BJ (cell line): Measurements from ENCODE around the gene NPTX2. TPM values are rescaled to one million over a fixed set of nuclear protein-coding genes. Genes with fewer than 3 reads are reported as not detected.

Experiments
- CTCF ChIA-PET: fragments of 350-600 bp; formaldehyde crosslinking; extraction: SDS; loops from one replicate; lab custom pipeline; 2021; ENCODE audit warnings: antibody characterized with exemption, inconsistent platforms; lab: Yijun Ruan, JAX
- POLR2A ChIA-PET: fragments of 300-600 bp; sonication (Branson Sonifier 250); formaldehyde crosslinking; extraction: SDS; loops from one replicate; lab custom pipeline; 2021; ENCODE audit warnings: antibody characterized with exemption; lab: Charles Lee
- DNase-seq: peaks from one replicate; pipeline ENCODE4 v3.0.0-alpha.2; 2011; ENCODE audit warnings: low read depth
- H3K27me3 ChIP-seq: 2 replicates; pipeline ENCODE4 v1.6.0; 2011; ENCODE audit warnings: low read length; ENCODE audit not compliant: control insufficient read depth, insufficient read depth
- H3K36me3 ChIP-seq: 2 replicates; pipeline ENCODE4 v1.5.1; 2011; ENCODE audit warnings: low read length; ENCODE audit not compliant: control insufficient read depth, insufficient read depth
- H3K4me3 ChIP-seq: 2 replicates; pipeline ENCODE4 v1.5.1; 2011; ENCODE audit warnings: low read depth, mild to moderate bottlenecking, control low read depth, low read length
- polyA plus RNA-seq: library from polyadenylated mRNA; depleted of rRNA; stranded (reverse); fragments of >200 nt; gene quantifications from 2 replicates; pipeline ENCODE4 v1.2.3, GENCODE V29; 2011
- TF ChIP-seq, protein P1 (sequence below): IDR thresholded peaks from 2 replicates; pipeline ENCODE4 v1.5.1; 2011; ENCODE audit warnings: low read depth, mild to moderate bottlenecking, control low read depth, inconsistent platforms, low read length, moderate library complexity; ENCODE audit not compliant: insufficient read depth

The NPTX2 gene
- polyA plus RNA-seq, 1 experiment = 2.4 TPM

DNA sequence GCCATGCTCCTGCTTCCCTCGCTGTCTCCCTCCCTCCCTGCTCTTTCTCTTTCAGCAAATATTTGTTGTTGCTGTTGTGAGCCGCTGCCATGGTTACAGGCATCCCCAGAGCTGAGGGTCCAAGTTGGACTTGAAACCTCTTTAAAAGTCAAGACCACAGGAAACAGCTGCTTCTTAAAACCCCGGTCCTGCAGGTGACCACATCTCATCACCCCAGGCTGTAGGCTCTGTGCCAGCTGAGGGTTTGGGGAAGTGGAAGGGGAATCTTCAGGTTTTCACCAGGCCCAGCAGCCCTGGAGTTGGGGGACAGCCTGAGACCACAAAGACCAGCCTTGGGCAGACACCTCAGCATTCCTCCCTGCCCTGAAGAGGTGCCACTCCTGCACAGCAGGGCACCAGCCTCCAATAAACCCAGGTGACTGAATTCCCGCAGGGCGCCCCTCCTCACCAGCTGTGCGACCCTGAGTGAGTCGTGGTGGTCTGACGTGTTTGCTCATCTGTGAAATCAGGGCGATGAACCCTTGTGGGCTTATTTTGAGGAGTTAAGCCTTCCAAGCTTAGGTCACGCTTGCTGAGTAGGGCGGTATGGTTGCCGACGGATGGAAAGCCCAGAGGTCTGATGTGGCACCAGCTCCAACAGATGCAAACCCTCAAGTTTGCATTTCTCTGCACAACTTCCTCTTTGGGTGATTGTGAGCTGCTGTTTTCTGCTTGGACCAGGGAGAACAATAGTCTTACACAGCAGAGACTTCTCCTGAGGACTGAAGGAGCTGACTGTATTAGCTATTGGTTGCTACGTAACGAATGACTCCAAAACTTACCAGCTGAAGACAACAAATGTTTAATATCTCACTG lies 24.8 kb downstream of the NPTX2 start:
- H3K27me3 ChIP-seq = no peaks in the 10 kb centered on the region
- no peaks in the 10 kb centered on the region for H3K36me3 ChIP-seq
- POLR2A ChIA-PET = no interaction called here
- H3K4me3 ChIP-seq = no peak overlapping the region
- CTCF ChIA-PET = no interaction called here
- TF ChIP-seq, protein P1, sequence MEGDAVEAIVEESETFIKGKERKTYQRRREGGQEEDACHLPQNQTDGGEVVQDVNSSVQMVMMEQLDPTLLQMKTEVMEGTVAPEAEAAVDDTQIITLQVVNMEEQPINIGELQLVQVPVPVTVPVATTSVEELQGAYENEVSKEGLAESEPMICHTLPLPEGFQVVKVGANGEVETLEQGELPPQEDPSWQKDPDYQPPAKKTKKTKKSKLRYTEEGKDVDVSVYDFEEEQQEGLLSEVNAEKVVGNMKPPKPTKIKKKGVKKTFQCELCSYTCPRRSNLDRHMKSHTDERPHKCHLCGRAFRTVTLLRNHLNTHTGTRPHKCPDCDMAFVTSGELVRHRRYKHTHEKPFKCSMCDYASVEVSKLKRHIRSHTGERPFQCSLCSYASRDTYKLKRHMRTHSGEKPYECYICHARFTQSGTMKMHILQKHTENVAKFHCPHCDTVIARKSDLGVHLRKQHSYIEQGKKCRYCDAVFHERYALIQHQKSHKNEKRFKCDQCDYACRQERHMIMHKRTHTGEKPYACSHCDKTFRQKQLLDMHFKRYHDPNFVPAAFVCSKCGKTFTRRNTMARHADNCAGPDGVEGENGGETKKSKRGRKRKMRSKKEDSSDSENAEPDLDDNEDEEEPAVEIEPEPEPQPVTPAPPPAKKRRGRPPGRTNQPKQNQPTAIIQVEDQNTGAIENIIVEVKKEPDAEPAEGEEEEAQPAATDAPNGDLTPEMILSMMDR = no peak
- DNase-seq = no peak

DNA sequence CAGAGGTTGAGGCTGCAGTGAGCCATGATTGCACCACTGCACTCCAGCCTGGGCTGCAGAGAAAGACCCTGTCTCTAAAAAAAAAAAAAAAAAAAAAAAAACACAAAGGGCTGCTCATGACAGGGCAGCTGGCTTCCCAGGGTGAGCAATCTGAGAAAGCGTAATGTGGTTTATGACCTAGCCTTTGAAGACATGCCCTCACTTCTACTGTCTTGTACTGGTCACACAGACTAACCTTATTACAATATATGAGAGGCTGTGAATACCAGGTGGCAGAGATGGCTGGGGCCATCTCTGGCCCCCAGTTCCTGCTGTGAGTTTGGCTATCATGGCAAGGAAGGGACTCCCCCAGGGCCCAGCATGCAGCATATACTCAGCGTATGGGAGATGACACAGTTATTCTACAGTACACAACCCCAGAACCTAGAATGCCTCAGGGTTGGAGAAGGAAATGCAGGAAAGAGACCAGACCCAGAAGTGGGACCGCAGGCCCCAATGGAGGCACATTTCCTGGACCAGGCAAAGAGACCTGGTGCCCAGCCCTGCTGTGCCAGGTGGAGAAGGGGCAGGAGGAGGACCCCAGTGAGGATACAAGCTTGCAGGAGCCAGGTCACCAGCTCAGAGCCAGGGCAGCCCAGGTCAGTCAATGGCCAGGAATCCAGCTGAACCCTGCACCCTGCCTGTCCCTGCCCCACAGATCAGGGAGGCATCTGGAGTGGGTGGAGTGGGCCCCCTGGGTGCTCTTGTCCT lies 26.3 kb downstream of the NPTX2 start:
- CTCF ChIA-PET = no interaction called here
- DNase-seq = no peak
- TF ChIP-seq, protein P1 = no peak
- Histone ChIP-seq H3K4me3 (no peak overlapping the region), H3K36me3 (no peaks in the 10 kb centered on the region), H3K27me3 (no peaks in the 10 kb centered on the region)
- POLR2A ChIA-PET = no interaction called here

DNA sequence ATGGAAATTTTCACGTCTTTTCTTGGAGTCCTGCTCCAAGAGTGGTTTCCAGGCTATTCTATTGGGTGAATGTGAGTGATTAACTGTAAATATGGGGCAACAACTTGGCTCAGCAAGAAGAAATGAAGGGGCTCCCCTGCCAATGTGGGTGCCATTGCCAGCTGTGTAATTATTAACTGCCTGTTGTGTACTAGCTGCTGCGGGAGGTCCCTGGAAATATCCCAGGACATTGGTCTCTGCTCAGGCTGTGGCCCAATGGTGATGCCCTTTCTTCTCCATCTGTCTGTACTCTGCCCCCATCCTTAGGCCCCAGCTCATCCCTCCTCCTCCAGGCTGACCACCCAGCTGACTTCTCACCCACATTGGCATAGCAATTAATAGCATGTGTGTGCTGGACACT lies 29.4 kb downstream of the NPTX2 start:
- CTCF ChIA-PET = no interaction called here
- H3K4me3 ChIP-seq = no peak overlapping the region
- POLR2A ChIA-PET = no interaction called here
- TF ChIP-seq, protein P1 = no peak
- no peaks in the 10 kb centered on the region for H3K36me3 ChIP-seq
- DNase-seq = no peak
- H3K27me3 ChIP-seq = no peaks in the 10 kb centered on the region

DNA sequence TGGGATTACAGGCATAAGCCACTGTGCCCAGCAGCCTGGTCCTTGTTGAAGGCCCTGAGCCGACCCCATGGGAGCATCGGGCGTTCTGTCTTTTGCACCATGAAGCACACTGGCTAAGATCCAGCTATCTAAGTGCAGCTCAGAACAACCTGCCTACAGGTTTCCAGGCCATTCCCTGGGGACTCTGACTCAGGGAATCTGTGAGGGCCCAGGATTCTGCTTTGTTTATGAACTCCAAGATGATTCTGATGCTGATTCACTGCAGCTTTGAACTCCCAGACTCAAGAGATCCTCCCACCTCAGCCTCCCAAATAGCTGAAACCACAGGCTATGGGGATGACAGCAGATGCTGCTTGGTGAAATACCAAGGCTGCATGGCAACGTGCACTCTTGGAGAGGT lies 30.2 kb downstream of the NPTX2 start:
- no peaks in the 10 kb centered on the region for H3K36me3 ChIP-seq
- CTCF ChIA-PET = no interaction called here
- POLR2A ChIA-PET = no interaction called here
- TF ChIP-seq, protein P1 = no peak
- no peaks in the 10 kb centered on the region for H3K27me3 ChIP-seq
- no peak for DNase-seq
- H3K4me3 ChIP-seq = no peak overlapping the region

DNA sequence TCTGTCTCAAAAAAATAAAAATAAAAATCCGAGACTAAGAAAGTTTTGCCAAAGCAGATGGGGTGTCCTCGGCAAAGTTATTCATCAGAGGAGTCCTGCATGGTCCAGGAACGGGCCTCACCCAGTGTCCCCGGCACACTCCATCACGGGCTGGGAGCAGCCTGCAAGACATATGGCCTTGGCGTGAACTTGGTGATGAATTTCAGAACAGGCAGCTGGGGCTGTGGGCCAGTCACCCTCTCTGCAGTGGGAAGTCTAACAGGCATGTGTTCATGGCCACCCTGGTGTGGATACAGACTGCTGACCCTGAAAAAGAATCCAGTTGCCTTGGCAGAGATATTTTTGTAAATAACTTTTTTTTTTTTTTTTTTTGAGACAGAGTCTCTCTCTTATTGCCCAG lies 34.7 kb downstream of the NPTX2 start:
- TF ChIP-seq, protein P1 = no peak
- ChIA-PET POLR2A (no interaction called here), CTCF (no interaction called here)
- Histone ChIP-seq H3K36me3 (no peaks in the 10 kb centered on the region), H3K27me3 (no peaks in the 10 kb centered on the region), H3K4me3 (no peak overlapping the region)
- DNase-seq = no peak
